Measurements from ENCODE around the gene IL1RAPL1.

Gene IL1RAPL1

DNA sequence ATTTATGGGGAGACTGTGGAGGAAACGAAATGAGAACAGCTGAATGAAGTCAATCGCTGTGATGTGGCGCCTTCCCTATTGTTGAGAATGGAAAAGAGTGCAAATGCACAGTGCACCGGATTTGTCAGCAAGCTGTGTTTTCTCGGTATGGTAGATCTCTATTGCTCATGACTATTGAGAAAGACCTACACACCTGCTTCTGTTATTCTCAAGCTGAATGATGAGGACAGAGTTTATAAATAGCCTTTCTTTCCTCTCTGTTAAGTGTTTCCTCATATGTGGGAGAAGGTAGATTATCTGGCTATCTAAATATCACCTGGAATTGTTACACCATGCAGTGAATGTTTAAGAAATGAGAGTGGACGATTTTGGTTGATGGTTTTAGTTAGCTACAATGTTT, 650.7 kb downstream of the IL1RAPL1 start:
- peaks cover 24% of the 10 kb centered on the region for H3K4me1 Mint-ChIP-seq
- peaks cover 3% of the 10 kb centered on the region for H3K27me3 Mint-ChIP-seq (ENCODE audit: low read depth, poor library complexity)
- DNase-seq = no peak
- H3K27ac Mint-ChIP-seq = no peak overlapping the region
- H3K36me3 Mint-ChIP-seq (ENCODE audit: low read depth) = no peaks in the 10 kb centered on the region
- H3K4me3 Mint-ChIP-seq = no peak overlapping the region
- TF ChIP-seq, protein P1, sequence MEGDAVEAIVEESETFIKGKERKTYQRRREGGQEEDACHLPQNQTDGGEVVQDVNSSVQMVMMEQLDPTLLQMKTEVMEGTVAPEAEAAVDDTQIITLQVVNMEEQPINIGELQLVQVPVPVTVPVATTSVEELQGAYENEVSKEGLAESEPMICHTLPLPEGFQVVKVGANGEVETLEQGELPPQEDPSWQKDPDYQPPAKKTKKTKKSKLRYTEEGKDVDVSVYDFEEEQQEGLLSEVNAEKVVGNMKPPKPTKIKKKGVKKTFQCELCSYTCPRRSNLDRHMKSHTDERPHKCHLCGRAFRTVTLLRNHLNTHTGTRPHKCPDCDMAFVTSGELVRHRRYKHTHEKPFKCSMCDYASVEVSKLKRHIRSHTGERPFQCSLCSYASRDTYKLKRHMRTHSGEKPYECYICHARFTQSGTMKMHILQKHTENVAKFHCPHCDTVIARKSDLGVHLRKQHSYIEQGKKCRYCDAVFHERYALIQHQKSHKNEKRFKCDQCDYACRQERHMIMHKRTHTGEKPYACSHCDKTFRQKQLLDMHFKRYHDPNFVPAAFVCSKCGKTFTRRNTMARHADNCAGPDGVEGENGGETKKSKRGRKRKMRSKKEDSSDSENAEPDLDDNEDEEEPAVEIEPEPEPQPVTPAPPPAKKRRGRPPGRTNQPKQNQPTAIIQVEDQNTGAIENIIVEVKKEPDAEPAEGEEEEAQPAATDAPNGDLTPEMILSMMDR (IDR thresholded peaks at IDR 0.05) = no peak
- no peaks in the 10 kb centered on the region for H3K9me3 Mint-ChIP-seq

DNA sequence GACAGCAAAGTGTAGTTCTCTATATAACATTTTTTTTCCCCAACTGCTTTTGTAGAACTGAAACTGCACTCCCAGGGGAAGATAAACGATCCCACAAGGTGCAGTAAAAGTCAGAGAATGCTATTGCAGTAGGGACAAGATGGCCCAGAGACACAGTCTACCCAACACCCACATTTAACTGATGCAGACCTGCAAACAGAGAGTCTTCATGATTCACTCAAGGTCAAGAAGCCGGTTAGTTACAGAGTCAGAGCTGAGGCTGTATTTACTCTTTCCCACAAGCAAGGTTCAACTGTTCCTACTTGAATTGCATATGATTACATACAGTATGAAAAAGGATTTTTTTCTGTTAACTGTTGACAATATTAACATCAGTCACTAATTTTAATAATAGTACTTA, 654.6 kb downstream of the IL1RAPL1 start:
- Mint-ChIP-seq H3K4me3 (no peak overlapping the region), H3K36me3 (ENCODE audit: low read depth) (no peaks in the 10 kb centered on the region), H3K9me3 (no peaks in the 10 kb centered on the region), H3K4me1 (peaks cover 34% of the 10 kb centered on the region), H3K27me3 (ENCODE audit: low read depth, poor library complexity) (no peaks in the 10 kb centered on the region), H3K27ac (peak overlapping the region; percentile 13)
- DNase-seq = no peak
- TF ChIP-seq, protein P1 (IDR thresholded peaks at IDR 0.05) = no peak

DNA sequence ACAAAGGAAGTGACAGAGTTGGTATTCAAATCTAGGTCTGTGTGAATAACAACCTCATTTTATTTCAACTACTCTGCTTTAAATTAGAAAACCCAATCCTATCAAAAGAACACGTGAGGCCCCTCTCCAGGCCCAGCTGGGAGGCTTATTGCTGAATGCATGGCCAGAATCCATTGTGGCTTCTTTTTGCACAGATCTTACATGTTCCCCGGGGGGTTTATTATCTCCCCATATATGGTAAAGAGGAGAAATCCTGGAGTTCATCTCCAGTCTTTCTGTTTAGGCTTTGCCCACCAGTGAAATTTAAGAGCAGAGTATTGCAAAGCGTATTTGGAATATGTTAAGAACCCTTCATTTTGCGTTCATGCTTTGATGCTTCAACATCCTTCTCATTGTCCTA, 655.6 kb downstream of the IL1RAPL1 start:
- TF ChIP-seq, protein P1 (IDR thresholded peaks at IDR 0.05) = no peak
- no peaks in the 10 kb centered on the region for H3K27me3 Mint-ChIP-seq (ENCODE audit: low read depth, poor library complexity)
- H3K27ac Mint-ChIP-seq = no peak overlapping the region
- H3K4me1 Mint-ChIP-seq = peaks cover 34% of the 10 kb centered on the region
- DNase-seq = no peak
- no peak overlapping the region for H3K4me3 Mint-ChIP-seq
- no peaks in the 10 kb centered on the region for H3K36me3 Mint-ChIP-seq (ENCODE audit: low read depth)
- no peaks in the 10 kb centered on the region for H3K9me3 Mint-ChIP-seq

DNA sequence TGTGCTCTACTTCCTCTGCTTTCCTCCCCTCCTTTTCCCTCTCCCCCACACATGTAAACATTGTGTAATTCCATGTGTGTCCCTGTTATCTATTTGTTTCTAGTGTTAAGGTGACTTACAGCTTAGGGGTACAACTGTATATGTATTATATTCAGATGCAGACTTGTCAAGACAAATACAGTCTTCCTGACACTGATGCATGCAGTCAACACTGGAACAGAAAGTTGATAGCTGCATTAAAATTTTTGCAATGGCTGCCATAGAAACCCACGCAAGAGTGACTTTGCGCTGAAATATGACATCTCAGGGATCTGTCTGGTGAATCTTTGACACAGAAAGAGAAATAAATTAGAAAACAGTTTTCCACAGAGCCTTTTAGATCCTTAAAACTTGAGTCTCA, 656.7 kb downstream of the IL1RAPL1 start:
- Mint-ChIP-seq H3K9me3 (no peaks in the 10 kb centered on the region), H3K27me3 (ENCODE audit: low read depth, poor library complexity) (no peaks in the 10 kb centered on the region), H3K4me1 (peaks cover 34% of the 10 kb centered on the region), H3K4me3 (no peak overlapping the region), H3K27ac (no peak overlapping the region), H3K36me3 (ENCODE audit: low read depth) (no peaks in the 10 kb centered on the region)
- TF ChIP-seq, protein P1 (IDR thresholded peaks at IDR 0.05) = no peak
- no peak for DNase-seq

DNA sequence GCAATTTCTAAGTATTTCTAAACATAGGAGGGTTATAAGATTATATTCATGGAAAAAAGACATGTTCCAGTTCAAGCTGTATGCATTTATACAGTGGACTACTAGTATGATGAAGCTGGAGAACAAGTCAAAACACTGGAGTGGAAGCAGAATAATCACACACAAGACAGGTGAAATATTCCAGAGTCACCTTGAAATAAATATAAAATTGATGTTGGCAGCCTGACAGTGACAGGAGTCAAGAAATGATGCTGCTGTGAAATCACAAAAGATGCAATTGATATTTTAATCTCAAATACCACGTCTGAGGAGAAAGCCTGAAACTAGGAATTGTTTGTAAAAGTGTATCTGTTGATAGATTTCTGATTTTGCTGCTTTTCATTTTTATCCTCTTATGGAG, 667.3 kb downstream of the IL1RAPL1 start:
- Mint-ChIP-seq H3K4me1 (no peaks in the 10 kb centered on the region), H3K9me3 (no peaks in the 10 kb centered on the region), H3K4me3 (no peak overlapping the region), H3K36me3 (ENCODE audit: low read depth) (no peaks in the 10 kb centered on the region), H3K27ac (no peak overlapping the region), H3K27me3 (ENCODE audit: low read depth, poor library complexity) (no peaks in the 10 kb centered on the region)
- TF ChIP-seq, protein P1 (IDR thresholded peaks at IDR 0.05) = no peak
- DNase-seq = no peak

DNA sequence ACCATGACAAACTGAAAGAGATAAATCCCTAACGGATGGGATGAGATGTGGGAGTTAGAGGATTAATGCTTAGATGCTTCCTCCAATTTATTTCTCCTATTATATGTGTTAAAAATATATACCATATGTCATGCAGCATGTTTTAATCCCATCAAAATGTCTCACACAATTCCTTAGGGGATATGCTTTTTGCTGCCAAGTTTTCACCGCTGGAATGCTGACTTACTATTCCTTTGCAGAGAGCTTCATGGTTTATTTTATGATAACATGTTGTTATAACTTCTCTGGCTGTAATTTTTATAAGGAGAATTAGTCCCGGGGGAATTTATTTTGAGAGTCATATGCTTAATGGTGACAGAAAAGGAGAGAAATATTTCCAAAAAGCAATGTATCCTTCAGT, 670.3 kb downstream of the IL1RAPL1 start:
- no peaks in the 10 kb centered on the region for H3K36me3 Mint-ChIP-seq (ENCODE audit: low read depth)
- H3K27ac Mint-ChIP-seq = no peak overlapping the region
- H3K27me3 Mint-ChIP-seq (ENCODE audit: low read depth, poor library complexity) = no peaks in the 10 kb centered on the region
- no peak overlapping the region for H3K4me3 Mint-ChIP-seq
- no peaks in the 10 kb centered on the region for H3K4me1 Mint-ChIP-seq
- no peak for DNase-seq
- H3K9me3 Mint-ChIP-seq = peaks cover 7% of the 10 kb centered on the region
- TF ChIP-seq, protein P1 (IDR thresholded peaks at IDR 0.05) = no peak
